Fibroblast of lung (primary cell): ENCODE measurements around the gene ADAMTSL1. TPM values are rescaled to one million over a fixed set of nuclear protein-coding genes. Genes with fewer than 3 reads are reported as not detected.

Source experiments
- DNase-seq, 2 donors: peaks; one replicate each; pipeline versions ENCODE4 v3.0.0 to v3.0.0-alpha.2; 2010; ENCODE audit warnings: low read depth in 2 of 2
- H2AFZ ChIP-seq: 2 replicates; pipeline ENCODE4 v1.5.1; 2012; ENCODE audit warnings: low read length, control low read depth, inconsistent platforms
- H3K27ac ChIP-seq: 2 replicates; pipeline ENCODE4 v1.5.1; 2011; ENCODE audit warnings: low read length, control low read depth; ENCODE audit not compliant: insufficient read depth
- H3K27me3 ChIP-seq: 2 replicates; pipeline ENCODE4 v1.5.1; 2011; ENCODE audit warnings: mild to moderate bottlenecking, low read length; ENCODE audit not compliant: control insufficient read depth, insufficient read depth
- H3K36me3 ChIP-seq: 2 replicates; pipeline ENCODE4 v1.5.1; 2011; ENCODE audit warnings: low read length; ENCODE audit not compliant: control insufficient read depth, insufficient read depth
- H3K4me1 ChIP-seq: 2 replicates; pipeline ENCODE4 v1.5.1; 2011; ENCODE audit warnings: low read length; ENCODE audit not compliant: control insufficient read depth, insufficient read depth; ENCODE audit errors: extremely low read depth
- H3K4me2 ChIP-seq: 2 replicates; pipeline ENCODE4 v1.5.1; 2011; ENCODE audit warnings: low read length, control low read depth; ENCODE audit not compliant: insufficient read depth; ENCODE audit errors: extremely low read depth
- H3K4me3 ChIP-seq, 4 experiments: fragments of 200-600 bp in 1 of 4; sonication (generic) in 1 of 4; replicated peaks in 1 of 4; 2 replicates each; pipeline ENCODE4 v1.5.1; 2011 to 2016; ENCODE audit warnings: low read length in 4 of 4, low read depth in 3 of 4, mild to moderate bottlenecking in 3 of 4, control low read depth in 2 of 4, inconsistent platforms in 1 of 4, mixed read lengths in 1 of 4; ENCODE audit not compliant: insufficient read depth in 1 of 4; ENCODE audit errors: control extremely low read depth in 1 of 4
- H3K79me2 ChIP-seq: 2 replicates; pipeline ENCODE4 v1.5.1; 2012; ENCODE audit warnings: mild to moderate bottlenecking, low read length, inconsistent platforms; ENCODE audit not compliant: control insufficient read depth, insufficient read depth
- H3K9ac ChIP-seq: 2 replicates; pipeline ENCODE4 v1.5.1; 2011; ENCODE audit warnings: mild to moderate bottlenecking, low read length, control low read depth; ENCODE audit not compliant: insufficient read depth
- H3K9me3 ChIP-seq: 2 replicates; pipeline ENCODE4 v1.5.1; 2012; ENCODE audit warnings: low read depth, low read length; ENCODE audit not compliant: control insufficient read depth, insufficient read depth
- H4K20me1 ChIP-seq: 2 replicates; pipeline ENCODE4 v1.5.1; 2011; ENCODE audit warnings: low read length; ENCODE audit not compliant: control insufficient read depth, insufficient read depth; ENCODE audit errors: extremely low read depth
- CTCF ChIP-seq, 2 donors: IDR thresholded peaks in 1 of 2; conservative IDR thresholded peaks in 1 of 2; 1 replicate in 1 of 2; 2 replicates in 1 of 2; pipeline ENCODE4 v1.5.1; 2011 to 2012; ENCODE audit warnings: low read length in 2 of 2, control low read depth in 1 of 2, inconsistent platforms in 1 of 2, low read depth in 1 of 2, mild to moderate bottlenecking in 1 of 2
- EZH2 ChIP-seq: IDR thresholded peaks from 2 replicates; pipeline ENCODE4 v1.5.1; 2012; ENCODE audit warnings: low read length, control low read depth, mild to moderate bottlenecking; ENCODE audit errors: missing control alignments
- polyA plus RNA-seq, 2 donors: library from polyadenylated mRNA; depleted of rRNA in 1 of 2; stranded (reverse) in 1 of 2; unstranded in 1 of 2; fragments of >200 nt; gene quantifications; 2 replicates each; pipeline ENCODE4 v1.2.1, GENCODE V29; 2011 to 2012; ENCODE audit warnings: missing spikeins in 1 of 2
- total RNA-seq: library from RNA; depleted of rRNA; stranded (reverse); fragments of >200 nt; gene quantifications from 2 replicates; pipeline ENCODE4 v1.2.1, GENCODE V29; 2014

The ADAMTSL1 gene
- total and polyA plus RNA-seq, 2 donors (not counting 1 experiment from before 2014, with no cell fraction given) = 19.3 to 27.9 TPM

GRCh38 chr9:18834740-18835361, 360.9 kb downstream of the ADAMTSL1 start:
- Histone ChIP-seq H3K9me3 (no peaks in the 10 kb centered on the region), H3K4me1 (no peaks in the 10 kb centered on the region), H3K4me2 (no peak overlapping the region), H3K79me2 (no peaks in the 10 kb centered on the region), H3K4me3 (no peak overlapping the region), H4K20me1 (no peaks in the 10 kb centered on the region), H3K27ac (no peak overlapping the region), H2AFZ (no peak overlapping the region), H3K9ac (no peak overlapping the region), H3K27me3 (no peaks in the 10 kb centered on the region), H3K36me3 (no peaks in the 10 kb centered on the region)
- DNase-seq = no peak
- TF ChIP-seq EZH2 (no peak), CTCF (conservative IDR thresholded peaks at IDR 0.05 in 1 of 2, IDR thresholded peaks at IDR 0.05 in 1 of 2; ENCODE audit: low read depth in 1 of 2, low read length in 2 of 2) (no peak)

- H3K79me2 ChIP-seq = no peaks in the 10 kb centered on the region
- no peak for DNase-seq
- no peaks in the 10 kb centered on the region for H3K27me3 ChIP-seq
Measured at GRCh38 chr9:18837402-18837801, 363.4 kb downstream of the ADAMTSL1 start.

More at GRCh38 chr9:18837402-18837801, 363.4 kb downstream of the ADAMTSL1 start:
- Histone ChIP-seq H4K20me1 (no peaks in the 10 kb centered on the region), H3K27ac (no peak overlapping the region), H3K4me2 (no peak overlapping the region), H2AFZ (no peak overlapping the region), H3K36me3 (no peaks in the 10 kb centered on the region), H3K9me3 (no peaks in the 10 kb centered on the region), H3K9ac (no peak overlapping the region), H3K4me3 (no peak overlapping the region), H3K4me1 (no peaks in the 10 kb centered on the region)
- TF ChIP-seq CTCF (conservative IDR thresholded peaks at IDR 0.05 in 1 of 2, IDR thresholded peaks at IDR 0.05 in 1 of 2; ENCODE audit: low read depth in 1 of 2, low read length in 2 of 2) = no peak
- no peak for TF ChIP-seq EZH2
